IPS-20b (cell line): ENCODE results near the gene MYNN.
"Not testable (repeated sequence)": the region's sequence is repeated elsewhere in the genome, so short reads cannot be mapped to it uniquely, and the experiment has no call there.

Experiments used
- H3K27ac ChIP-seq: one replicate; pipeline ENCODE4 v1.5.1; 2013; ENCODE audit warnings: low read length
- H3K27me3 ChIP-seq: 2 replicates; pipeline ENCODE4 v1.6.1; 2013; ENCODE audit warnings: mild to moderate bottlenecking, low read length, inconsistent platforms; ENCODE audit not compliant: insufficient read depth
- H3K36me3 ChIP-seq: 2 replicates; pipeline ENCODE4 v1.6.1; 2013; ENCODE audit warnings: low read depth, mild to moderate bottlenecking, inconsistent platforms, low read length, moderate library complexity; ENCODE audit not compliant: insufficient read depth
- H3K4me1 ChIP-seq: 2 replicates; pipeline ENCODE4 v1.6.1; 2013; ENCODE audit warnings: mild to moderate bottlenecking, control low read depth, inconsistent platforms, low read length, moderate library complexity; ENCODE audit not compliant: insufficient read depth
- H3K4me3 ChIP-seq: 2 replicates; pipeline ENCODE4 v1.5.1; 2013; ENCODE audit warnings: mild to moderate bottlenecking, low read length, inconsistent platforms
- H3K9ac ChIP-seq: 2 replicates; pipeline ENCODE4 v1.6.1; 2013; ENCODE audit warnings: low read depth, mild to moderate bottlenecking, inconsistent platforms, low read length, moderate library complexity
- H3K9me3 ChIP-seq: 2 replicates; pipeline ENCODE4 v1.6.1; 2013; ENCODE audit warnings: mild to moderate bottlenecking, low read depth, low read length, inconsistent platforms; ENCODE audit not compliant: insufficient read depth

MYNN gene

GRCh38 chr3:169772897-169773816, at the start of gene MYNN:
Gene MYNN, plus strand, starts transcription at chr3:169773396. Its CDS starts 900 bp downstream, at chr3:169774296.
- Histone ChIP-seq H3K27ac (peak within 1 kb of the TSS; percentile 86), H3K4me1 (peaks cover 13% of the 10 kb centered on the region), H3K36me3 (peaks cover 30% of the 10 kb centered on the region), H3K4me3 (peak within 1 kb of the TSS; percentile 91), H3K9me3 (no peaks in the 10 kb centered on the region), H3K9ac (peak within 1 kb of the TSS; percentile 96), H3K27me3 (no peaks in the 10 kb centered on the region)

- not testable (repeated sequence) for H3K36me3 ChIP-seq, H3K4me1 ChIP-seq, H3K9ac ChIP-seq, H3K27ac ChIP-seq, H3K4me3 ChIP-seq, H3K27me3 ChIP-seq
- peaks cover 12% of the 10 kb centered on the region for H3K9me3 ChIP-seq
Measured at GRCh38 chr3:169731857-169732256, 41.3 kb upstream of the MYNN start.

GRCh38 chr3:169739067-169739466, 34.1 kb upstream of the MYNN start:
- Histone ChIP-seq H3K9me3 (peaks cover 8% of the 10 kb centered on the region; the same call in 1 of the 2 replicates), H3K4me1 (peaks cover 6% of the 10 kb centered on the region; the same call in 1 of the 2 replicates), H3K36me3 (no peaks in the 10 kb centered on the region), H3K27ac (no peak overlapping the region), H3K9ac (no peak overlapping the region), H3K4me3 (no peak overlapping the region), H3K27me3 (no peaks in the 10 kb centered on the region)

DNA sequence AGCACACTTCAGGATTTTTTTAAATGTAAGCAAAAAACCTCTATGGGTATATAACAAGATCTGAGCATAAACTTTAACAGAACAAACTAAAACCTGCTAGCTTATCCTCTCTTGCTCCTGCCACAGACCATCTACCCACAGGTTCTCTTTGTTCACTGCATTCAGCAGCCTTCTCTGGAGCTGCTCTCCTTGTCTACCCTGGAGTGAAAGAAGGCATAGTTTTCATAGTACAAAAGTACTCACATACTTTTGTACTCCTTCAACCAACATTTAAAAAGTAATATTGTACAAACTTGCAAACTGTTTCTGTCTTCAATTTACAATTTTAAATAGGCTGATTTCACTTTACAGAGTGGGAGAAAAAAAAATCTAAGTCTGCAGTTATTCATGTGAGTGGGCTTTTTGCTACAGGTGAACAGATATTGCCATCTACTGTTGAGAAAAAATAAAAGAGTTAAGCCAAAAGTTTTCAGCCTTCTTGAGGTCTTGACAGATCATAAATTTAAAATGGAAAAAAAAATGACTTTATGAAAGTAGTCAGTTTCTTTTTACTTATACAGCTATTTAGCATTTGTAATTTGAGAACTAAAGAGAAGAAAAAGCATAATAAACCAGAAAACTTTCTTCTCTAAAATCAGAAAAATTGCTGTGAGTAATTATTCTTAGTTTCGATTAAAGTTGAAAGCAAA, 28.7 kb upstream of the MYNN start:
- peaks cover 2% of the 10 kb centered on the region; the same call in 1 of the 2 replicates for H3K4me1 ChIP-seq
- no peak overlapping the region for H3K9ac ChIP-seq
- no peaks in the 10 kb centered on the region for H3K27me3 ChIP-seq
- H3K36me3 ChIP-seq: no peaks in the 10 kb centered on the region
- H3K4me3 ChIP-seq: no peak overlapping the region
- no peak overlapping the region for H3K27ac ChIP-seq
- H3K9me3 ChIP-seq: no peaks in the 10 kb centered on the region

DNA sequence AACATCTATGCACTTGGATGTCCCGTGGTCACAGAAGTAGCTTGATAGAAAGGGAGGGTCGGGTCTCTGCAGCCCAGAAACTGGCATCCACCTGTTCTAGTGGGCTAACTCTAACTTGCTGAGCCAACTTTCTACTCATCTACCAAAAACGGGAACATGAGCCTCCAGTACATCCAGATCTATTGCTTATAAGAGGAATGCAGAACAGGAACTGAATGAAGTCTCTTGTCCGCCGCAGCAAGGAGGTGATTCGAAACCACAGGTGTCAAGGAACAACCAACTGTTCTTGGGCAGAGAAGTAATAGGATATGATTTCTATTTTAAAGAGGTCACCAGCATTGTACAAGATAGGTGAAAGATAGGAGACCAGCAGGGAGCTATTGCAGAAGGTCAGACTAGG, 26.3 kb upstream of the MYNN start:
- H3K9ac ChIP-seq: no peak overlapping the region
- no peaks in the 10 kb centered on the region; the same call in 1 of the 2 replicates for H3K4me1 ChIP-seq
- H3K27ac ChIP-seq: no peak overlapping the region
- no peaks in the 10 kb centered on the region for H3K27me3 ChIP-seq
- H3K36me3 ChIP-seq: no peaks in the 10 kb centered on the region
- H3K4me3 ChIP-seq: no peak overlapping the region
- no peaks in the 10 kb centered on the region for H3K9me3 ChIP-seq

DNA sequence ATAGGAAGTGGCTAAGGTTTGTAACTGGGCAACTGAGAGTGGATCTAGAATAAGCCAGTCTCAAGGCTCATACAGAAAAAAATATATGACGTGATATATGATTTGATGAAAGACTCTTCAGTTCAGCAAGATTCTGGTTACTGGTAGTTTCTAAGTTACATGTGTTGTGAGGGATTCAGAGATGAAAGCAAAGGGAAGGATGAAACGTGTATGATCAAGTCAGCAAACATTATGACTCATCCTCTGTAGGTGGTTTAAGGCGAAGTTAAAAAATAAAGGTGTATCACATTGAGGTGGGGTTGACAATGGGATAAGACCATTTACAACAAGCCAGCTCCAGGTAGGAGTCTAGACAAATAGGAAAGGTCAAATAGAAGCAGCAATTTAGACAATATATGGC, 24.5 kb upstream of the MYNN start:
- H3K4me1 ChIP-seq: no peaks in the 10 kb centered on the region; the same call in 1 of the 2 replicates
- no peak overlapping the region for H3K9ac ChIP-seq
- no peak overlapping the region for H3K27ac ChIP-seq
- H3K9me3 ChIP-seq: no peaks in the 10 kb centered on the region
- H3K4me3 ChIP-seq: no peak overlapping the region
- H3K36me3 ChIP-seq: no peaks in the 10 kb centered on the region
- no peaks in the 10 kb centered on the region for H3K27me3 ChIP-seq

- H3K36me3 ChIP-seq: no peaks in the 10 kb centered on the region
- H3K27me3 ChIP-seq: no peaks in the 10 kb centered on the region
- H3K9me3 ChIP-seq: no peaks in the 10 kb centered on the region
- H3K9ac ChIP-seq: no peak overlapping the region
- H3K4me3 ChIP-seq: no peak overlapping the region
- no peaks in the 10 kb centered on the region for H3K4me1 ChIP-seq
- H3K27ac ChIP-seq: no peak overlapping the region
Measured at GRCh38 chr3:169750665-169751064, 22.5 kb upstream of the MYNN start.

DNA sequence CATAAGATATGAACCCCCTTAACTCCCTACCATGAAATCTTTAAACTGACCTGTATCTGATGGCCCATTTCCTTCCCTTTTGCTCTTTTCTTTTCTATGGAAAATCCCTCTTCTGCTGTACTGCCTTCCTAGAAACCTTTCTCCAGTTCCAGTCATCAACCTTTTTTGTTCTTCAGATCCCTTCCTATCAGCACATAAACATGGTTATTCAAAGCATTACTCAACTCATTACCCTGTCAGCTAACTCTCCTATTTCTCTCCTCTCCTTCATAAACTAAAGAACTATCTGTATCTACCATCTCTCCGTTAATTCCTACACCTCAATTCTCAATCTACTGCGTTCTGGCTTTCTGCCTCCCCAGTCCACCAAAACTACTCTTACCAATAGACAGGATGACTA, 21.3 kb upstream of the MYNN start:
- no peaks in the 10 kb centered on the region for H3K27me3 ChIP-seq
- no peaks in the 10 kb centered on the region for H3K36me3 ChIP-seq
- H3K9me3 ChIP-seq: no peaks in the 10 kb centered on the region
- H3K4me3 ChIP-seq: no peak overlapping the region
- no peak overlapping the region for H3K27ac ChIP-seq
- no peaks in the 10 kb centered on the region for H3K4me1 ChIP-seq
- no peak overlapping the region for H3K9ac ChIP-seq

DNA sequence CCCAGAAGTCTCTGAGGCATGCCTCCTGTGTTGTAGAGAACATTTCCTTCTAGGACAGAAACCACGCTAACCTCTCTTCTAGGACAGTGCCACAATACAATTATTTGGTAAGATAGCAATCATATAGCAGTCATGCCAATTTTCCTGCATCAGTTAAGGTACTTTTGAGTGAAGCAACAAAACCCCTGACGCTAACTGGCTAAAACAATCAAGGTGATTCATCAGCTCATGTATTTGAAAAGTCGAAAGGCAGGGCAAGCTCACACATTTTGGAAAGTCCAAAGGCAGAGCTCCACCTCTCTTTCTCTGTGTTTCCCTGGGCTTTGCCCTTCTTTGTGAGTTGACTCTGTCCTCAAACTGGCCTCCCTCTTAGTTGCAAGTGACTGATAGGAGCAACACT, 18.5 kb upstream of the MYNN start:
- Histone ChIP-seq H3K27ac (no peak overlapping the region), H3K27me3 (no peaks in the 10 kb centered on the region)

GRCh38 chr3:169755488-169755887, 17.7 kb upstream of the MYNN start:
- Histone ChIP-seq H3K27ac (no peak overlapping the region), H3K4me1 (no peaks in the 10 kb centered on the region), H3K27me3 (no peaks in the 10 kb centered on the region), H3K36me3 (no peaks in the 10 kb centered on the region), H3K9me3 (no peaks in the 10 kb centered on the region), H3K9ac (no peak overlapping the region), H3K4me3 (no peak overlapping the region)

More for the DNA sequence above, 18.5 kb upstream of the MYNN start:
- no peaks in the 10 kb centered on the region for H3K4me1 ChIP-seq
- no peak overlapping the region for H3K4me3 ChIP-seq
- no peaks in the 10 kb centered on the region for H3K9me3 ChIP-seq
- H3K36me3 ChIP-seq: no peaks in the 10 kb centered on the region
- no peak overlapping the region for H3K9ac ChIP-seq

- Histone ChIP-seq H3K9me3 (peaks cover 4% of the 10 kb centered on the region; the same call in 1 of the 2 replicates), H3K9ac (no peak overlapping the region), H3K27ac (no peak overlapping the region), H3K4me1 (no peaks in the 10 kb centered on the region), H3K4me3 (no peak overlapping the region), H3K27me3 (no peaks in the 10 kb centered on the region), H3K36me3 (no peaks in the 10 kb centered on the region)
Measured at GRCh38 chr3:169758359-169758994, 14.7 kb upstream of the MYNN start.
